Right forelimb (tissue), 1 donor: ENCODE data around the gene ZNF467.

ENCODE experiments used
- DNase-seq: peaks from one replicate; pipeline ENCODE4 v3.0.0-alpha.2; 2018

ZNF467 gene

DNA sequence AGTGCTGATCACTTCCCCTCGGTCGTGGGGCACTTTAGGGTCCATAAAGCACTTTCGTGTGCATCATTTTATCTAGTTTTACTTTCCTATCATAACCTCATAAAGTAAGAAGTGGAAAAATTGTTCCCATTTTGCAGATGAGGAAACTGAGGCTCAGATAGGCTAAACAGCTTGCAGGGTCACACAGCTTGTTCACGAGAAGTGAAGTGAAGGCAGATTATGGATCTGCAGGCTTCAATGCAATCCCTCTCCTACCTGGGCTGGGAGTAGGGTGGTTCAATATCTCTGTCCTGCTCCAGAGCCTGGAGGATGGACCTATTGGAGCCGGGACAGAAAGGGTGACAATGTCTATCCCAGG lies 10.8 kb upstream of the ZNF467 start:
- no peak for DNase-seq

DNA sequence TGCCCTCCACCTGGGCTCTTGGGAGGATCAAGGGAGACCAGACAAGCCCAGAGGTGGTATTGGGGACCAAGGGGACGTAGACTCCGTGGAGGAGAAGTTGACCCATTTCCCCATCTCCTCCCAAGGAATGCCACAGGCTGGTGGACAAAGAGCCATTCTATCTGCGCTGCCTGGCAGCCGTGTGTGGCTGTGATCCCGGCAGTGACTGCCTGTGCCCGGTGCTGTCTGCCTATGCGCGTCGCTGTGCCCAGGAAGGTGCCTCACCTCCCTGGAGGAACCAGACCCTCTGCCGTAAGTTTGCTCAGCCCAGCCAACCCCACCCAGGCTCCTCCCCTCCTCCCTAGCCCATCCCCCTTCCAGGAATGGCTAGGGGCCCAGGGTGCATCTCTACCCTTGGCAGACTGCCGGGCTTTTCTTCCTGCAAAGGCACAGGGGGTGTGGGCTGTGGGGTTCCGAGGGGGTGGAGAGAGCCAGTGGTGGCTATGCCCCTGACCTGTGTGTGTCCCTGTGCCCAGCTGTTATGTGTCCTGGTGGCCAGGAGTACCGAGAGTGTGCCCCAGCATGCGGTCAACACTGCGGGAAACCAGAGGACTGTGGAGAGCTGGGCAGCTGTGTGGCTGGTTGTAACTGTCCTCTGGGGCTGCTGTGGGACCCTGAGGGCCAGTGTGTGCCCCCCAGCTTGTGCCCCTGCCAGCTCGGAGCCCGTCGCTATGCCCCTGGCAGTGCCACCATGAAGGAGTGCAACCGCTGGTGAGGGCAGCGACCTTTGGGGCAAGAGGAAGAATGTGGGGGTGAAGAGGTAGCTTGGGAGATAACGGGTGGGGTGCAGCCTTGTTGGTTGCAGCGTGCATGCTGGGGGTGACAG lies 10.2 kb upstream of the ZNF467 start:
- DNase-seq, result no peak

DNA sequence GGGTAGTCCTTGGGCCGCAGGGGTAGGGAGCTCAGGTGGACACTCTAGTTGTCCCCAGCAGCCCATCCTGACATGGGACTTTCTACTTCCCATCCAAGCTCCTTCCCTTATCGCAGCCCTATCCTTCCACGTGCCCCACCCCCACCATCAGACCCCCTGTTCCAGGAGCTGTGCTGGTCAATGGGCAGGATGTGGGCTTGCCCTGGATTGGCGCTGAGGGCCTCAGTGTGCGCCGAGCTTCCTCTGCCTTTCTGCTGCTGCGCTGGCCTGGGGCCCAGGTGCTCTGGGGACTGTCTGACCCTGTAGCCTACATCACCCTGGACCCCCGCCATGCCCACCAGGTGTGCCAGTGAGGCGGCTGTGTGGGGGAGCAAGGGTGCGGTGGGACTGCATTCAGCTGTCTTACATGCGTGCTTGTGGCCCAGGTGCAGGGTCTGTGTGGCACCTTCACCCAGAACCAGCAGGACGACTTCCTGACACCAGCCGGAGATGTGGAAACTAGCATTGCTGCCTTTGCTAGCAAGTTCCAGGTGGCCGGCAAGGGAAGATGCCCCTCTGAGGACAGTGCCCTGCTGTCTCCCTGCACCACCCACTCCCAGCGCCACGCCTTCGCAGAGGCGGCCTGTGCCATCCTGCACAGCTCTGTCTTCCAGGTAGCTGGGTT lies 9.4 kb upstream of the ZNF467 start:
- no peak for DNase-seq

DNA sequence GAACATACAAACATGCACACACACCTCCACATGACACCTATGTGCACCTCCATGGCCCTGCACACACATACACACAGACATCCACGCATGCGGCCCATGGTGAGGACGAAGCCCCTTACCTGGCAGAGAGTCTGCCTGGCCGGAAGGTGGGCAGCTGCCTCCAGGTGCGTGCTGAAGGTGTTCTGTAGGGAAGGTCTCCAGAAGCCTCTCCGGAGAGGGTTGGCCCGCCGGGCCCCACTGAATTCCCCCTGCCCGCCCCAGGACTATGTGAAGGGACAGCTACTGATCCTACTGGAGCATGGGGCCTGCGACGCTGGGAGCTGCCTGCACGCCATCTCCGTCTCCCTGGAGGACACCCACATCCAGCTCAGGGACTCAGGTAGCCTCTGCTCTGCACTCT lies 8.5 kb upstream of the ZNF467 start:
- DNase-seq, result no peak

DNA sequence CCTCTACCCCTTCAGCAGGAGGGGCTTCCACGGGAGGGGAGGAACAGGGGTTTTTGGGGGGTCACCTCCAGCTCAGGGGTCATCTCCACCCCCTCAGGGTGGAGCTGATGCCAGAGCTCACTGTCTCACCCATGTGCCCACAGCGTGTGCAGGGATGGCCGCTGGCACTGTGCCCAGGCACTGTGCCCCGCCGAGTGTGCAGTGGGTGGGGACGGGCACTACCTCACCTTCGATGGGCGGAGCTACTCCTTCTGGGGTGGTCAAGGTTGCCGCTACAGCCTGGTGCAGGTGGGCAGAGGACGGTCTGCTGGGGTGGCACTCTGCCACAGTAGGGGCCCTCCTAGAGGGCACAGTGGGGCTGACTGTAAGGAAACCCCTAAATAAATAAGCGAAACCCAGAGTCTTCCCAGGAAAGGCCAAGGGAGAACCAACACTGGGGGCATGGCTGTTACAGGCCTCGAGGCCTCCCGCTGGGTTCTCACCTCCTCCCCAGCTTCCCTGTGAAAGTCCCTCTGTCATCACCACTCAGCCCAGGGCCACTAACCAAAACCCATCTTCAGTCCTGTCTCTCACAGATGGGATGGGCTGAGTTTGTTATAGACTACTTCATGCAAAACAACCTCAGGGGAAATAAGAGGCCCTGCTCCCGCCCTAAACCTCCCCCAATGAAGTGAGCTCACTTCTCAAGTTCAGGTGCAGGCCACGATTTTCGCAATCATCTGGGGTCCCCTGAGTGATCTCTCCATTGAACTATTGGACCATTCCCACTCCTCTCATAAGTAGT lies 7.4 kb upstream of the ZNF467 start:
- DNase-seq, result no peak

DNA sequence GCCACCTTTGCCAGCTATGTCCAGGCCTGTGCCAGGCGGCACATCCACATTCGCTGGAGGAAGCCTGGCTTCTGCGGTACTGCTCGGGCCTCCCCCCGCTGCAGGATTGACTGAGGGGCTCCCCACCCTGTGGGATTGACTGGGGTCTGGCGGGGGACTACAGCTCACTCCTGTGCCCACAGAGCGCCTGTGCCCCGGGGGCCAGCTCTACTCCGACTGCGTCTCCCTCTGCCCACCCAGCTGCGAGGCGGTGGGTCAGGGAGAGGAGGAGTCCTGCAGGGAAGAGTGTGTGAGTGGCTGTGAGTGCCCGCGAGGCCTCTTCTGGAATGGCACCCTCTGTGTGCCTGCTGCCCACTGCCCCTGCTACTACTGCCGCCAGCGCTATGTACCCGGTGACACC lies 6.7 kb upstream of the ZNF467 start:
- DNase-seq, result no peak

DNA sequence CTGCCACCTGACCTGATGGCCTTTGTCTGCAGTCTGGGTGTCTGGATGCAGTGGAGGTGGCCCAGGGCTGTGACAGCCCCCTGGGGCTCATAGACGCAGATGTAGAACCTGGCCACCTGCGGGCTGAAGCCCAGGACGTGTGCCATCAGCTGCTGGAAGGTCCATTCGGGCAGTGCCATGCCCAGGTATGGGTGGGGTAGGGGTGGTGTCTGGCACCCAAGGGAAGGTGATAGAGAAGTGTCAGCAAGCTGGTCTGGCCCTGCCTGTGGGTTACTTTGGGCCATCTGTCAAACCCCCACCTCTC lies 6.1 kb upstream of the ZNF467 start:
- no peak for DNase-seq

DNA sequence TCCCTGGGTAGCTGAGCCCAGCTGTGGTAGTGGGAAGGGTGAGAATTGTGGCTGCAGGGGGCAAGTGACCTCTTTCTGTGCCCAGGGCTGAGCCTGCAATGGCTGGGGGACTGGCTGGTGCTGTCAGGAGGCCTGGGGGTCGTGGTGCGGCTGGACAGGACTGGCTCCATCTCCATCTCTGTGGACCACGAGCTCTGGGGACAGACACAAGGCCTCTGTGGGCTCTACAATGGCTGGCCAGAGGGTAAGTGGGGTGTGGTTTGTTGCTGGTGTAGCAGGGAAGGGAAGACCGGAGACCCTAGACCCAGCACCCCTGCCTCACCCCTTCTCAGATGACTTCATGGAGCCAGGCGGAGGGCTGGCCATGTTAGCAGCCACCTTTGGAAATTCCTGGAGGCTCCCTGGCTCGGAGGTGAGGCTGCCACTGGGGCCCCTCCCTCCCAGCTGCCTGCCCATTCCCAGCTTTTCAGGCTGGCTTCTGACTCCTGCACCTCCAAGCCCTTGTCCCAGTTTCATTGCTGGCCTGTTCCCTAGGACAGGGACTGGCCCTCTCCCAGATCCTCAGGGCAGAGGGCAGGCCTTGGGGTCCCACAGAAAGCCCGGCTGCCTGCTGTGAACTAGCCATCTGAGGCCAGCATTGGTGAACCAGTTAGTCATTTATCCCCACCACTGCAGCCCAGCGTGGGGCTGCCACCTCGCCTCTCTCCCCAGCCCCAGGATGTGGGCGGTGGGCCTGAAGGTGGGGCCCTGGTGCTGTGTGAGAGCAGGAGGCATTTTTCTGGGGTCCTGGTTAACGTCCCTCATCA lies 5.5 kb upstream of the ZNF467 start:
- DNase-seq, result no peak

DNA sequence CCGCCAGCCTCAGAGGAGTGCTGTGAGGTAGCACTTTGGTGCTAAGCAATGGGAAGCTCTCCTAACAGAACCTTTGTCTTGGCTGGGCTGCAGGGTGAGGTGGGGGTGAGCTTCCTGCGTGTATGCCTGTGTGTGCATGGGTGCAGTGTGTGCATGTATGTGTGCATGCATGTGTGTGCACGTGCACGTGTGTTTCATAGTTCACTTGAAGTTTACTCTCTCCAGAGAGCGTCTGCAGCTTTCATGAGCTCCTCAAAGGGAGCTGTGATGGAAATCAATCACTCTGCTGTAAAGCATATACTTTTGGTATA lies 4.9 kb upstream of the ZNF467 start:
- no peak for DNase-seq

DNA sequence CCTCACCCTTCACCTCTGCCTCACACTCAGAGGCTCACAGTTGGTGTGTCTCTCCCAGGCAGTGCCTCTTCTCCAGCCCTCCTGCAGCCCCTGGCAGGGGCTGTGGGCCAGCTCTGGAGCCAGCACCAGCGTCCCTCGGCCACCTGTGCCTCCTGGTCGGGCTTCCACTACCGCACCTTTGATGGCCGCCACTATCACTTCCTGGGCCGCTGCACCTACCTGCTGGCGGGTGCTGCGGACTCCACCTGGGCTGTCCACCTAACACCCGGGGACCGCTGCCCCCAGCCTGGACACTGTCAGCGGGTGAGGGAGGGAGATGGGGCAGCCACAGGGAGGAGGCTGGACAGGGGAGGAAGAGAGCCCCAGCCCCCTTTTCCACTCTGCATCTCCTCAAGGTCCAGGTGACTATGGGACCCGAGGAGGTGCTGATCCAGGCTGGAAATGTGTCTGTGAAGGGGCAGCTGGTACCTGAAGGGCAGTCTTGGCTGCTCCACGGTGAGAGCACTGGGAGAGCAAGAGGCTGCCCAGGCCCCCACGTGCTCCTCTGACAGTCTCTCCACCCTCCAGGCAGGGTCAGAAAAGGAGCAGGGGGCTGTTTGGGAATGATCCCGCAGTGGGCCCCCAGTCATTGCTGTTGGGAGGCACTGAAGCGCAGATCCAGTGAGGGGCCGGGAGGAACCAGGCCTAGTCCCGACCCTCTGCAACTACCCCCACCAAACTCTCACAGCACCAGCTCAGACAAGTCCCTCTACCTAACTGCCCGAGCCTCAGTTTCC lies 4.4 kb upstream of the ZNF467 start:
- DNase-seq, result no peak

DNA sequence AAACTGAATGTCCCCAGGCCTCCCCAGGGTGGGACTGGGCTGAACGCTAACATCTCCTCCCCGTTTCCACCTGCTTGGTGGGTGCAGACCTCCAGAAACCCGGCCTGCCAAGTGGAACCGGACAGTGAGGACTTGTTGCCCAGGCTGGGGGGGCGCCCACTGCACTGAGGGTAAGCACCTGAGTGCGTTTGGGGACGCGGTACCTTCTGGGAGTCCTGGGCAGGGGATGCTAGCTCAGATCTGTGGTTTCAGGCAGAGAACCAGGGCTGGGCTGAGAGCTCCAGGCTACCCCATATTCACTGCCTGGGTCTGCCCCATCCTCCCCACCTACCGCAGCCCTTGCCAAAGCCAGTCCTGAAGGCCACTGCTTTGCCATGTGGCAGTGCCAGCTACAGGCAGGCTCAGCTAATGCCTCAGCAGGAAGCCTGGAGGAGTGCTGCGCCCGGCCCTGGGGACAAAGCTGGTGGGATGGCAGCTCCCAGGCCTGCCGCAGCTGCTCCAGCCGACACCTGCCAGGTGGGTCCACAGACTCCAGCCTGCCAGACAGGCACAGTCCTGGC lies 3.5 kb upstream of the ZNF467 start:
- DNase-seq, result no peak

DNA sequence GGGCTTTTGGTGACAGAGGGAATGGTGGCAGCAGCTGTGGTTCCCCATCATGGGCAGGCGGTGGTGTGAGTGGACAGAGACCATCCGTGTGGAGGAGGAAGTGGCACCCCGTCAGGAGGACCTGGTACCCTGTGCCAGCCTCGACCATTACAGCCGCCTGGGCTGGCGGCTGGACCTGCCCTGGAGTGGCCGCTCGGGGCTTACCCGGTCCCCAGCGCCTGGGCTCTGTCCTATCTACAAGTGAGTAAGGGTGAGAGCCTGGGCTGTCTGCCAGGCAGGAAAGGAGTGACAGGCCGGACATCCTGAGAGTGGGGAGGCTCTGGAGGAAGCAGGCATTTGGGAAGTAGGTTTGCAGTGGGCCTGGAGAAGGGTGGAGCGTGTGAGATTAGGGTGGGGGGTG lies 2.9 kb upstream of the ZNF467 start:
- DNase-seq, result no peak

DNA sequence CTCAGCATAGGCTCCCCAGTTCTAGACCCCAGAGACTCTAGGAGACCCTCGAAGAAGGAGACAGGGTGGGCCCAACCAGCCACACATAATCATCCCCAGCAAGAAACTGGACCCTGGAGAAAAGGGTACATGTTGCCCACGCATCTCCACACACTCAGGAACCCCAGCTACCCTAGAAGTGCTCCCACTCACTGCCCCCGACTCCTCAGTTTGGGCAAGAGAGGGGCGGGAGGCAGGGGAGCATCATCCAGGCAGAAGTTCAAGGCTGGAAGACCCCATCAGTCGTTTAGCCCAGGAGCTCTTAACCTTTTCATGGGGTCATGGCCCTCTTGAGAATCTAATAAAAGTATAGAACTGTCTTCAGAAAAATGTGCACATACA lies 1.8 kb upstream of the ZNF467 start:
- DNase-seq, result no peak

DNA sequence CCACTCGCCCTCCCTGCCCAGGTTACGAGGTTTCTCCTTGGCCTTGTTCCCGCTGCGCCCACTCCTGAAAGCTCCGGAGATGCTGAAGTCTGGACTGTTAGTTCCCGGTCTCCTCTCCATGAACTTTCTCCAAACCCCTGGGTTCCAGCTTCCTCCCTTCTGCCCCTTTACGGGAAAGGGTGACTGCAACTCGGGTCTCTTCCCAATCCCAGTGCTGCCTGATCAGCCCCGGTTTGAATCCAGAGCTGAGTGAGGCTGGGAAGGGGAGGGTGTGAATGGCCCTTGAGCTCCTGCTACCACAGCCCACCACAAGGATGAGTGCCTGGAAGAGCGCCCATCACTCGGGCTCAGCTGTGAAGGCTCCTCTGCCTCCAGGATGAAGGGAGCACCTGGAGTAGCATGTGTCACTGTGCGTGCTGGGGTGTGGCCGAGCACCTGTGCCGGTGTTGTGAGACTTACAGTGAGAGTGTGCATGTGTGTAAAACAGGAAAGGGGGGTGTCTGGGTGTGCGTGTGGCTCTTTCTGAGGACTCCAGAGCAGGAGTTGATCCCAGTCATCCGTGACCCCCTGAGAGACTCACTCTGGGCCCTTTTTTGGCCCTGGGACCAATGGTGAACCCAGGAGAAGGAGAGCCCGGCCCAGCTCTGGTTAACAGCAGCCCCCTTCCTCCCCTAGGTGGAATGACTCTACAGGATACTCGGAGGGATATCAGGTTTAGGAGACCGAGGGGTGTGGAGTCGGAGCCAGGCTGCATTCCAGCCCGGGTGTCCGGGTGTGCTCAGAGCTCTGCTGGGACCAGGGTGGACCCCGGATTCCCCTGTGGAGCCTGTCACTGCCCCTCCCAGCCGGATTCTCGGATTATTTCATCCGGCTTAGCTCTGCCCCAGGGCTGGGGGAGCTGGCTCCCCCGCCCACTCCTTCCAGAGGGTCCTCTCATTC lies 1.1 kb upstream of the ZNF467 start:
- peak; percentile 55 for DNase-seq

DNA sequence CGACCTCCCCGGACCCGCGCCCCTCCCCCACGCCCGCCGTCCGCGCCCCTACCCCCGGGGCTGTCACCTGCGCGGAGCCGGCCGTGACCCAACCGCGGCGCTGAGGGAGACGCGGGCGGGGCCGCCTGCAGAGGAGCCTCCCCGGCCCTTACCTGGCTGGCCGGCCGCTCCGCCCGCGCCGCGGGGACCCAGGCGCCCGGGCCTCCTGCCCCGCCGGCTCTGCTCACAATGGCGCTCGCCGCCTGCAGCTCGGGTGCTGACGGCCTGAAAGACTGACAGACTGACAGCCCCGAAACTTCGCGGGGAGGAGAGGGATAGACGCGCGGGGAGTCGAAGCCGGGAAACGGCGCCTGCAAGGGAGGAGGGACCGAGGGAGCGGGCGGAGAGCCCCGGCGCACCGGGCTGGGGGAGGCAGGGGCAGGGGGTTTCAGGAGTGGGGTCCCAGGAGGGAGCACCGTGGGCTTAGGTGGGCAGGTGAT lies 393 bp downstream of the ZNF467 start:
- peak; percentile 57 for DNase-seq

DNA sequence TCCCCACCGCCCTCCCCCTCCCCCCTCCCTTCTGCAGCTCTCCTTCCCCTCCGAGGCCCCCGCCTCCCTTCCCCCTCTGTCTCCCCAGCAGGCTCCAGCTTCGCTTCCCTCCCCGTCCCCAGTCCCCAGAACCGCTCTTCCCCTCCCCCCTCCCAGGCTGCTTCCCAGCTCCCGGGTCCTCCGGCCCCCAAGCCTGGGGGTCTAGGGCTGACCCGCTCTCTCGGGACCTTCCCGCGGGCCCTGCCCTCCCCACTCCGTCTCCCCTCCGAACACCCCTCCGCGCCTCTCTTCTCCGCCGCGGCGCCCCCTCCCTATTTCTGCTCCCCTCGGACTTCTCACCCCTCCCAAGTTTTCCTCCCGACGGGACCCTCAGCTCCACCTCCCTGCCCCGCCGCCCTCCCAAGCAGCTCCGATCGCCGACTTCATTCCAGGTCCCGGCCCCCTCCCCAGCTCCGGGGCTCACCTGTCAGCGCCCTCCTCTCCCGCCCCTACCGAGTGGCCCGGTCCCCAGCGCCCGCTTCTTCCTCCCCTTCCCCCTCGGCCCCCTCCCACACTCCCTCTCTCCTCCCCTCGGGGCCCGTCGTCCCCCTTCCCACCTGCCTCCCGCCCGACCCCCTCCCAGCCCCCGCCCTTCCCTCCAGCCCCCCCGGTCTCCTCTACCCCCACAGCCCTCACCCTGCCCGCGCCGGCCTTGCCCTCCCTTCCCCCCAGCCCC lies 990 bp downstream of the ZNF467 start:
- no peak for DNase-seq

DNA sequence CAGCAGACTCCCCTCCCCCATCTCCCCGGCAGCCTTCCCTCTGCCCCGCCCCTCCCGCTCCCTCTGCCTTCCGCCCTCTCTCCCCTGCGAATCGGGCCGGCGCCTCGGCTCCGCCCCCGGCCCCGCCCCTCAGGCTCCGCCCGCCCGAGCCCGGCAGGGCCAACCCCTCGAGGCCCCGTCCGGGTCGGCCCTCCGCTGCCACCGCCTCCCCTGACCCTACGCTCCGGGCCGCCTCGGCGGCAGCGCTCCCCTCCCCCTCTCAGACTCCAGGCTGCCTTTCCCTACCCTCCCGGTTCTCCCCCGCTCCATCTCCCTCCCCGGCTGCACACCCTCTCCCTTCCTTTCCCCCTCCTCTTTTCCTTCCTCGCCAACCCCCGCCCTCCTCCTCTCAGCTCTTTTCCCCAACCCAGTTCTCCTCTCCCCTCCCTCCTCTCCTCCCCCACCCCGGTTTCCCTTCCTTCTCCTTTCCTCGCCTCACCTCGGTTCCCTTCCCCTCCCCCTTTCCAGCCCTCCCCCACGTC lies 1.6 kb downstream of the ZNF467 start:
- DNase-seq, result peak; percentile 93

DNA sequence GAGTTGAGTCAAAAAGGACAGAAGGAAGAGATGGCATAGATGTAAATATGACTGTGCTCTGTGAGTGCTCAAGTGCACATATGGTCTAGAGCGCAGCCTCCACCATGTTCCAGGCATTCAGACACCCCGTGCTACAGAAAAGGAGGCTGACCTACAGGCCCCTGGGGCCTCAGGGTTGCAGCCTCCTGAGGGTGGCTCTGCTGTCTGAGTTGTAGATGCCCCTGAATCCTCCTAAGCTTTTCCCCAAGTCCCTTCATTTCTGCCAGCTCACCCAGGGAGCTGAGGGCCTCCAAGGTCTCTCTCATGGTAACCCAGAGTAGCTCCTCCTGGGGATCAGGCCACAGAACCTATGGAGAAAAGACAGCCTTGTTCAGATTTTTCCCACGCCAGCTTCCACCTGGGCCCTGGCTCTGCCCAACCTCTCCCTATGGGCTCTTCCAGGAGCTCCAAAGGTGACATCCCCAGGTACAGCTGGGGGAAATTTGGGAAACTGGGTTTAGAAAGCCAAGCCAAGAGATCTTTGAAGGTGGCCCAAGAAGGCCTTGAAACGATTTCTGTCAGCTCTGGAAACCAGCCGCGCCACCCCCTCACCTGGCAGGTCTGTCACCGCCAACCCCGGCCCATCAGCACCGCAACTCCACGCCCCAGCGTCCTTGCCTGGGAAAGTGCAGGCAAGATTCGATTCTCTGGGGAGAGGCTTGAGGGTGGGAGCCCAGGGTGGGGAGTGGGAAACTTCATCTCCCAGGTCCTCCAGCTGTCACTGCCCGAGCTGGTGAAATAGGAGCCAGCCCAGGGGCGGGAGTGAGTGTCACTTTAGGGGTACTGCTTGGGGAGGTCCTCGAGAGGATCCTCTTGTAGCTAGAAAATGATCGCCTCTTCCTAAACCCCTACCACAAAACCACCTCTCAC lies 2.4 kb downstream of the ZNF467 start:
- no peak for DNase-seq

DNA sequence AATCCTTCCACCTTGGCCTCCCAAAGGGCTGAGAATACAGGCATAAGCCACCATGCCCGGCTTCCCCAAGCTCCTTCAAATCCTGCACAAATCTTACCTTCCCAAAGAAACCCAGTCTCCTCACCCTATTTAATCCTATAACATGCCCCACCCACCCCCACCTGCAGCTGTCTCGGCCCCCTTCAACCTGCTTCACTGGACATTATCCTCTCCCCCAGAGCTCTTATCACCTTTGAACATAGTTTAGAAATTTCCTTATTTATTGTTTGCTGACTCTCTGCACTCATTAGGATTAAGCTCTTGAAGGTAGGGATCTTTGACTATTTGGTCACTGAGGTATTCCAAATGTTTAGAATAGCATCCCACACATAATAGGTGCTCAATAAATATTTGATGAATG lies 3.5 kb downstream of the ZNF467 start:
- no peak for DNase-seq
